Activated CD4-positive, alpha-beta T cell treated with anti-CD3 and anti-CD28 coated beads, Interleukin-2, amount 10 ng/mL, durations not matched to agents 7 days and 5 days (primary cell): Measurements from ENCODE around the gene PCDHA4. TPM values are rescaled to one million over a fixed set of nuclear protein-coding genes. Genes with fewer than 3 reads are reported as not detected.
"Not testable (repeated sequence)": the region's sequence is repeated elsewhere in the genome, so short reads cannot be mapped to it uniquely, and the experiment has no call there.

Experiments used
- CTCF ChIA-PET: fragments of 350-600 bp; sonication (Branson Sonifier 250); formaldehyde crosslinking; loops from one replicate; lab custom pipeline; 2021; ENCODE audit warnings: antibody characterized with exemption; lab: Charles Lee
- POLR2A ChIA-PET: fragments of 350-600 bp; sonication (Branson Sonifier 250); formaldehyde crosslinking; loops from one replicate; lab custom pipeline; 2021; ENCODE audit warnings: antibody characterized with exemption; lab: Charles Lee
- DNase-seq: peaks from one replicate; pipeline ENCODE4 v3.0.0-alpha.2; 2020
- H3K27ac Mint-ChIP-seq: one replicate; pipeline ENCODE4 v1.8.0; 2021; ENCODE audit warnings: mild to moderate bottlenecking, moderate library complexity, mixed read lengths
- H3K27me3 Mint-ChIP-seq: one replicate; pipeline ENCODE4 v1.8.0; 2021; ENCODE audit warnings: mixed read lengths
- H3K36me3 Mint-ChIP-seq: one replicate; pipeline ENCODE4 v1.8.0; 2021; ENCODE audit warnings: low read depth, mixed read lengths
- H3K4me1 Mint-ChIP-seq: one replicate; pipeline ENCODE4 v1.8.0; 2021; ENCODE audit warnings: mixed read lengths
- H3K4me3 Mint-ChIP-seq: one replicate; pipeline ENCODE4 v1.8.0; 2021; ENCODE audit warnings: mild to moderate bottlenecking, moderate library complexity, mixed read lengths
- H3K9me3 Mint-ChIP-seq: one replicate; pipeline ENCODE4 v1.8.0; 2021; ENCODE audit warnings: mixed read lengths
- total RNA-seq, 2 experiments: library from RNA; stranded (reverse); gene quantifications; one replicate each; pipeline ENCODE4 v1.2.3, GENCODE V29; 2021

The PCDHA4 gene
- total RNA-seq, result not detected

DNA sequence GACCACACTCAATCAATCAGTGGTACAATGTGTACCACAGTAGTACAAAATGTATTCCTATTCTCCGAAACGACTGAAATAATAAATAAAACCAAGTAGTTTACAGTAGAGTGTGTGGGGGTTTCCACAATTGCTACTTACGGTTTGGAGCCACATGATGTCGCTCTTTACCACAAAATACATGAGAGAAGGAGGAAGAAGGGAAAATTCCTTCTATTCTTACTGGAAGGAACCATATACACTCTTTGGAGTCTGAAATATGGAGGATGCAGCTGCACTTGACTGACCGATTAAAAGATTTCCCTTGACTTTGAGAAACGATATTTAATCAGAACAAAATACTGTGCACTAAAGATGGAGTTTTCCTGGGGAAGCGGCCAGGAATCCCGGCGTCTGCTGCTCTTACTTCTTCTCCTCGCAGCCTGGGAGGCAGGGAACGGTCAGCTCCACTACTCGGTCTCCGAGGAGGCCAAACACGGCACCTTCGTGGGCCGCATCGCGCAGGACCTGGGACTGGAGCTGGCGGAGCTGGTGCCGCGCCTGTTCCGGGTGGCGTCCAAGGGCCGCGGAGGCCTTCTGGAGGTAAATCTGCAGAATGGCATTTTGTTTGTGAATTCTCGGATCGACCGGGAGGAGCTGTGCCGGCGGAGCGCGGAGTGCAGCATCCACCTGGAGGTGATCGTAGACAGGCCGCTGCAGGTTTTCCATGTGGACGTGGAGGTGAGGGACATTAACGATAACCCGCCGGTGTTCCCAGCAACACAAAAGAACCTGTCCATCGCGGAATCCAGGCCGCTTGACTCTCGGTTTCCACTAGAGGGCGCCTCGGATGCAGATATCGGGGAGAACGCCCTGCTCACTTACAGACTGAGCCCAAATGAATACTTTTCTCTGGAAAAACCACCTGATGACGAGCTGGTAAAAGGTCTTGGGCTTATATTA, at the start of gene PCDHA4:
TSS of gene PCDHA4 (plus strand) at position 235 of the 942 bp plus-strand sequence.
- Mint-ChIP-seq H3K36me3 (no peaks in the 10 kb centered on the region), H3K4me1 (no peaks in the 10 kb centered on the region), H3K4me3 (no peak within 1 kb of the TSS), H3K9me3 (peaks cover 25% of the 10 kb centered on the region), H3K27ac (no peak within 1 kb of the TSS), H3K27me3 (peaks cover 2% of the 10 kb centered on the region)
- DNase-seq, result peak; percentile 20
- ChIA-PET POLR2A (no interaction called here), CTCF (interaction anchor here (1.0 to 2.6 kb wide), 2 partner anchors 12 to 14 kb away, joined by 3 to 7 read pairs; partner anchors contain the start of gene PCDHA5)

DNA sequence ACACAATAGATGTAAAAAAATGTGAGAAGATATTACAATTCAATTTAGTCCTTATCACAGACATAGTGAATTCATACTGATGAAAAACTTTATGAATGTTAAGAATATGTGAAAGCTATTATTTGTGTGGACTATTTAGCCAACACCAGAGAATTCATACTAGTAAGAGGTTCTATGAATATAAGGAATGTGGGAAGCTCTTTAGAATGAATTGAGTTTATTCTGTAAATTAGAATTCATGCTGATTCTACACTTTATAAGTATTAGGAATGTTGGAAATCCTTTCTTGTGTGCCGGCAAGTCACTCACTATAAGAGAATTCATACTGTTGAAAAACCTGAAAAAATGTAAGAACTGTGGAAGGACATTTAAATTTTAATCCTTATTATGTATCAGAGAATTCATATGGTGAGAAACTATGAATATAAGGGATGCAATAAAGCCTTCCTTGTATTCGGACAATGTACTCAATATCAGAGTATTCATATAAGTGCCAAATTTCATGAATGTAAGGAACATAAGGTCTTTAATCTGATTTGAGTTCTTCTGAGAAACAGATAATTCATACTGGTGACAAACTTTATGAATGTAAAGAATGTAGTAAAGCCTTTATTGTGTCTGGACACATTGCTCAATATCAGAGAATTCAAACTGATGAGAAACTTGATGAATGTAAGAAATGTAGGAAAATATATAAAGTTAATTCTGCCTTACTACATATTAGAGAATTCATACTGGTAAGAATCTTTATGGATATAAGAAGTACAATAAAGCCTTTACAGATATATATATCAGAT, 42.5 kb upstream of the PCDHA4 start:
- CTCF ChIA-PET, result no interaction called here
- POLR2A ChIA-PET, result no interaction called here
- DNase-seq, result no peak
- H3K4me3 Mint-ChIP-seq, result no peak overlapping the region
- no peaks in the 10 kb centered on the region for H3K4me1 Mint-ChIP-seq
- peaks cover 63% of the 10 kb centered on the region for H3K9me3 Mint-ChIP-seq
- H3K27ac Mint-ChIP-seq, result no peak overlapping the region
- H3K36me3 Mint-ChIP-seq, result peaks cover 5% of the 10 kb centered on the region
- no peaks in the 10 kb centered on the region for H3K27me3 Mint-ChIP-seq

DNA sequence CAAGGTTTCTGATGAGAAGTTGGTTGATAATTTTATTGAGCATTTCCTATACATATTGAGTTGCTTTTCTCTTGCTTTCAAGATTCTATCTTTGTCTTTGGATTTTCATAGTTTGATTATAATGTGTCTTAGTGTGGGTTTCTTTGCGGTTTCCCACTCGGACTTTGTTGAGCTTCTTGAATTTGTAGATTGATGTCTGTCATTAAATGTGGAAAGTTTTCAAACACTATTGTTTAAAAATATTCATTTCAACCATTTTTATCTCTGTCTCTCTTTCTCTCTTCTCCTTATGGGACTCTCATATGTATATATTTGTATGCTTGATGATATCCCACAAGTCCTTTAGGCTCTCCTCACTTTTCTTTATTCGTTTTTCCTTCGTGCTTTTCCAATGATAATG, 39.4 kb upstream of the PCDHA4 start:
- DNase-seq, result no peak
- Mint-ChIP-seq H3K9me3 (peaks cover 53% of the 10 kb centered on the region), H3K27me3 (no peaks in the 10 kb centered on the region), H3K4me1 (no peaks in the 10 kb centered on the region), H3K4me3 (no peak overlapping the region), H3K36me3 (peaks cover 3% of the 10 kb centered on the region), H3K27ac (no peak overlapping the region)
- POLR2A ChIA-PET, result no interaction called here
- CTCF ChIA-PET, result no interaction called here

DNA sequence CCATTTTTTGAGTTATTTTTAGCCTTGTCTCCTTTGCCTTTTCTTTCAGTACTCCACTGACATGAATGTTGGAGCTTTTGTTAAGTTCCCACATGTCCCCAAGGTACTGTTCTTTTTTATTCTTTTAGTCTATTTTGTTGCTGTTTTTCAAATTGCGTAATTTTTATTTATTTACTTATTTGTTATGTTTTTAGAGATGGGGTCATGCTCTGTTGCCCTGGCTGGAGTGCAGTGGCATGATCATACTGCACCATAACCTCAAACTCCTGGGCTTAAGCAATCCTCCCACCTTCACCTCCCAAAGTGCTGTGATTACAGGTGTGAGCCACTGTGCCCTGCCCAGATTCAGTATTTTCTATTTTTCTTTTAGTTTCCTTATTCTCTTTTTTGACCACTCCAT, 26.4 kb upstream of the PCDHA4 start:
- H3K9me3 Mint-ChIP-seq, result peaks cover 47% of the 10 kb centered on the region

DNA sequence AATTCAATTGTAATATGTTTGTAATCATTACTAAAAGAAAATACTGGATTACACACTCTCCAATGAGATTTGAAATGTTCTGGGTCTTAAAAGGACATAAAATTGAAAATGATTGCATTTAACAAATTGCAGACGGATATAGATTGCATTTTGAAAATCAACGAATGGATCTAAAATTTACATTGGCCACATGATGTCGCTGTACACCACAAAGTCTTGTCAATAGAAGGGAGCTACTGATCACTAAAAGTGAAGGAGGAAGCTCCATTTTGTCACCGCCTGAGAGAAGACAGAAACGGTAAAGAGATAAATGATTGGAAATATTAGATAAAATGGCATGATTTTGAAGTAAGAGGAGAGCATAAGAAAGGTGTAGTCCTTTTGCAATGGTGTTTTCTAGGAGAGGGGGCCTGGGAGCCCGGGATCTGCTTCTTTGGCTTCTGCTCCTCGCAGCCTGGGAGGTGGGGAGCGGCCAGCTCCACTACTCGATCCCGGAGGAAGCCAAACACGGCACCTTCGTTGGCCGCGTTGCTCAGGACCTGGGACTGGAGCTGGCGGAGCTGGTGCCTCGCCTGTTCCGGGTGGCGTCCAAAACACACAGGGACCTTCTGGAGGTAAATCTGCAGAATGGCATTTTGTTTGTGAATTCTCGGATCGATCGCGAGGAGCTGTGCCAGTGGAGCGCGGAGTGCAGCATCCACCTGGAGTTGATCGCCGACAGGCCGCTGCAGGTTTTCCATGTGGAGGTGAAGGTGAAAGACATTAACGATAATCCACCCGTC, 20.8 kb upstream of the PCDHA4 start, which contains the start of gene PCDHA1:
TSS of gene PCDHA1 (plus strand) at position 236 of the 782 bp plus-strand sequence.
- POLR2A ChIA-PET, result no interaction called here

More for the DNA sequence above, 26.4 kb upstream of the PCDHA4 start:
- Mint-ChIP-seq H3K36me3 (no peaks in the 10 kb centered on the region), H3K27ac (no peak overlapping the region), H3K4me3 (no peak overlapping the region), H3K27me3 (no peaks in the 10 kb centered on the region), H3K4me1 (no peaks in the 10 kb centered on the region)
- CTCF ChIA-PET, result no interaction called here
- POLR2A ChIA-PET, result no interaction called here
- DNase-seq, result no peak

DNA sequence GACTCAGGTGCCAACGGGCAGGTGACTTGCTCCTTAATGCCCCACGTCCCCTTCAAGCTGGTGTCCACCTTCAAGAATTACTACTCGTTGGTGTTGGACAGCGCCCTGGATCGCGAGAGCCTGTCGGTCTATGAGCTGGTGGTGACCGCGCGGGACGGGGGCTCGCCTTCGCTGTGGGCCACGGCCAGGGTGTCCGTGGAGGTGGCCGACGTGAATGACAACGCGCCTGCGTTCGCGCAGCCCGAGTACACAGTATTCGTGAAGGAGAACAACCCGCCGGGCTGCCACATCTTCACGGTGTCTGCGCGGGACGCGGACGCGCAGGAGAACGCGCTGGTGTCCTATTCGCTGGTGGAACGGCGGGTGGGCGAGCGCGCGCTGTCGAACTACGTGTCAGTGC, 19.4 kb upstream of the PCDHA4 start:
- H3K4me1 Mint-ChIP-seq, H3K27me3 Mint-ChIP-seq, H3K27ac Mint-ChIP-seq, DNase-seq, H3K36me3 Mint-ChIP-seq, H3K4me3 Mint-ChIP-seq, POLR2A ChIA-PET: not testable (repeated sequence)
- CTCF ChIA-PET, result interaction anchor here (1.0 kb wide), 1 partner anchor 8 kb away, joined by 3 read pairs; the partner anchor contains the start of gene PCDHA2
- peaks cover 27% of the 10 kb centered on the region for H3K9me3 Mint-ChIP-seq

More for the DNA sequence above, 20.8 kb upstream of the PCDHA4 start, which contains the start of gene PCDHA1:
- H3K27me3 Mint-ChIP-seq, result peaks cover 4% of the 10 kb centered on the region
- CTCF ChIA-PET, result interaction anchor here (1.0 kb wide), 1 partner anchor 9 kb away, joined by 3 read pairs; the partner anchor contains the start of gene PCDHA2
- peaks cover 1% of the 10 kb centered on the region for H3K4me1 Mint-ChIP-seq
- H3K27ac Mint-ChIP-seq, result no peak within 1 kb of the TSS
- no peak for DNase-seq
- peaks cover 31% of the 10 kb centered on the region for H3K9me3 Mint-ChIP-seq
- H3K4me3 Mint-ChIP-seq, result no peak within 1 kb of the TSS
- H3K36me3 Mint-ChIP-seq, result no peaks in the 10 kb centered on the region

DNA sequence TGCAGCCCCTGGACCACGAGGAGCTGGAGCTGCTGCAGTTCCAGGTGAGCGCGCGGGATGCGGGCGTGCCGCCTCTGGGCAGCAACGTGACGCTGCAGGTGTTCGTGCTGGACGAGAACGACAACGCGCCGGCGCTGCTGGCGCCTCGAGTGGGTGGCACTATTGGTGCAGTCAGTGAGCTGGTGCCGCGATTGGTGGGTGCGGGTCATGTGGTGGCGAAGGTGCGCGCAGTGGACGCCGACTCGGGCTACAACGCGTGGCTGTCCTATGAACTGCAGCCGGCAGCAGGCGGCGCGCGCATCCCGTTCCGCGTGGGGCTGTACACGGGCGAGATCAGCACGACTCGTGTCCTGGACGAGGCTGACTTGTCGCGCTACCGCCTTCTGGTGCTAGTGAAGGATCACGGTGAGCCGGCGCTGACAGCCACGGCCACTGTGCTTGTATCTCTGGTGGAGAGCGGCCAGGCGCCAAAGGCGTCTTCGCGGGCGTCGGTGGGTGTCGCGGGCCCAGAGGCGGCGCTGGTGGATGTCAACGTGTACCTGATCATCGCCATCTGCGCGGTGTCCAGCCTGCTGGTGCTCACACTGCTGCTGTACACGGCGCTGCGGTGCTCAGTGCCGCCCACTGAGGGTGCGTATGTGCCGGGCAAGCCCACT, 18.9 kb upstream of the PCDHA4 start:
- H3K4me1 Mint-ChIP-seq, H3K36me3 Mint-ChIP-seq, H3K27ac Mint-ChIP-seq, H3K4me3 Mint-ChIP-seq, DNase-seq, H3K27me3 Mint-ChIP-seq, POLR2A ChIA-PET, CTCF ChIA-PET: not testable (repeated sequence)
- peaks cover 24% of the 10 kb centered on the region for H3K9me3 Mint-ChIP-seq

DNA sequence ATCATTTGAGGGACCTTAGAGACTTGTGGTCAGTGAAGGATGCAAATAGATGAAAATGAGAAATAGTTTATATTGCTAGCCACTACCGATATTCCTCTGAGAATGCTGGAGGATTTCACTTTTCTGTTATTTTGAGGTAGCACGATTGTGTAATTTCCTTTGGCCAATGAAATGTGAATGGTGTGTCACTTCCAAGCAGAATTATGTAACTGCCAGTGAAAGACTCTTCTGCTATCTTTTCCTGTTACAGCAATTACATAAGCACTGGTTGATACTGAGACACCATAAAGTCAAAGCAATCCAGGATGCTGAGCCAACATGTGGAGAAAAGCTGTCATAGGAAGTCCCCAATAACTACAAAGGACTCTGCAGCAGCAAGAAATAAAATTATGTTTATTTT, 15.8 kb upstream of the PCDHA4 start:
- ChIA-PET CTCF (no interaction called here), POLR2A (no interaction called here)
- no peaks in the 10 kb centered on the region for H3K4me1 Mint-ChIP-seq
- peaks cover 34% of the 10 kb centered on the region for H3K9me3 Mint-ChIP-seq
- no peaks in the 10 kb centered on the region for H3K36me3 Mint-ChIP-seq
- DNase-seq, result no peak
- peaks cover 8% of the 10 kb centered on the region for H3K27me3 Mint-ChIP-seq
- no peak overlapping the region for H3K4me3 Mint-ChIP-seq
- H3K27ac Mint-ChIP-seq, result no peak overlapping the region

DNA sequence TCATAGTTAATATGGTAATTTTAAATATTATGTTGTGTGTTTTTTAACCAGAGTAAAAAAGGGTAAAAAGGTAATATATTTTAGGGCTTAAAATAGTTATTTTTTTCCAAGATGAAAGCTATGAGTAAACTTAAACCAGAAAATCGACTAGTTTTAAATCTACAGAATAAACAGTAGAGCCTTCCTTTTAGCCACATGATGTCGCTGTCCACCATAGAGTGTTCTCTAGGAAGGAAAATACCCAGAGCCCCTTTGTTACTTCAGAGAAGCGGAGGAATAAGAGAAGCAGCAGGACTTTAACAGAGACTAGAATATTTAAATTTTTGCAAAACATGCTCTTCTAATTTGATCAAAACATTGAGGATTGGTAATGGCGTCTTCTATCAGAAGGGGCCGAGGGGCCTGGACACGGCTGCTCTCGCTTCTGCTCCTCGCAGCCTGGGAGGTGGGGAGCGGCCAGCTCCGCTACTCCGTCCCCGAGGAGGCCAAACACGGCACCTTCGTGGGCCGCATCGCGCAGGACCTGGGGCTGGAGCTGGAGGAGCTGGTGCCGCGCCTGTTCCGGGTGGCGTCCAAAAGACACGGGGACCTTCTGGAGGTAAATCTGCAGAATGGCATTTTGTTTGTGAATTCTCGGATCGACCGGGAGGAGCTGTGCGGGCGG, 12.1 kb upstream of the PCDHA4 start, which contains the start of gene PCDHA2:
TSS of gene PCDHA2 (plus strand) at position 258 of the 664 bp plus-strand sequence.
- POLR2A ChIA-PET, result no interaction called here

DNA sequence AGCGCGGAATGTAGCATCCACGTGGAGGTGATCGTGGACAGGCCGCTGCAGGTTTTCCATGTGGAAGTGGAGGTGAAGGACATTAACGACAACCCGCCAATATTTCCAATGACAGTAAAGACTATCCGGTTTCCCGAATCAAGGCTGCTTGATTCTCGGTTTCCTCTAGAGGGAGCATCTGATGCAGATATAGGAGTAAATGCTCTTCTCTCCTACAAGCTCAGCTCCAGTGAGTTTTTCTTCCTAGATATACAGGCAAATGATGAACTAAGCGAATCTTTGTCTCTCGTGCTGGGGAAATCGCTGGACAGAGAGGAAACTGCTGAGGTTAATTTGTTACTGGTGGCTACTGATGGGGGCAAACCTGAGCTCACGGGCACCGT, 11.6 kb upstream of the PCDHA4 start:
- ChIA-PET CTCF (interaction anchor here (1.2 kb wide), 1 partner anchor 9 kb away, joined by 3 read pairs; no protein-coding TSS in a partner anchor), POLR2A (no interaction called here)
- DNase-seq, result no peak
- H3K27ac Mint-ChIP-seq, result no peak overlapping the region
- H3K4me3 Mint-ChIP-seq, result no peak overlapping the region
- peaks cover 5% of the 10 kb centered on the region for H3K27me3 Mint-ChIP-seq
- no peaks in the 10 kb centered on the region for H3K4me1 Mint-ChIP-seq
- no peaks in the 10 kb centered on the region for H3K36me3 Mint-ChIP-seq
- H3K9me3 Mint-ChIP-seq, result peaks cover 28% of the 10 kb centered on the region

More for the DNA sequence above, 12.1 kb upstream of the PCDHA4 start, which contains the start of gene PCDHA2:
- H3K9me3 Mint-ChIP-seq, result peaks cover 27% of the 10 kb centered on the region
- H3K4me3 Mint-ChIP-seq, result no peak within 1 kb of the TSS
- CTCF ChIA-PET, result interaction anchor here (1.2 kb wide), 1 partner anchor 8 kb away, joined by 3 read pairs; no protein-coding TSS in a partner anchor
- DNase-seq, result no peak
- no peaks in the 10 kb centered on the region for H3K4me1 Mint-ChIP-seq
- no peak within 1 kb of the TSS for H3K27ac Mint-ChIP-seq
- no peaks in the 10 kb centered on the region for H3K36me3 Mint-ChIP-seq
- peaks cover 4% of the 10 kb centered on the region for H3K27me3 Mint-ChIP-seq

DNA sequence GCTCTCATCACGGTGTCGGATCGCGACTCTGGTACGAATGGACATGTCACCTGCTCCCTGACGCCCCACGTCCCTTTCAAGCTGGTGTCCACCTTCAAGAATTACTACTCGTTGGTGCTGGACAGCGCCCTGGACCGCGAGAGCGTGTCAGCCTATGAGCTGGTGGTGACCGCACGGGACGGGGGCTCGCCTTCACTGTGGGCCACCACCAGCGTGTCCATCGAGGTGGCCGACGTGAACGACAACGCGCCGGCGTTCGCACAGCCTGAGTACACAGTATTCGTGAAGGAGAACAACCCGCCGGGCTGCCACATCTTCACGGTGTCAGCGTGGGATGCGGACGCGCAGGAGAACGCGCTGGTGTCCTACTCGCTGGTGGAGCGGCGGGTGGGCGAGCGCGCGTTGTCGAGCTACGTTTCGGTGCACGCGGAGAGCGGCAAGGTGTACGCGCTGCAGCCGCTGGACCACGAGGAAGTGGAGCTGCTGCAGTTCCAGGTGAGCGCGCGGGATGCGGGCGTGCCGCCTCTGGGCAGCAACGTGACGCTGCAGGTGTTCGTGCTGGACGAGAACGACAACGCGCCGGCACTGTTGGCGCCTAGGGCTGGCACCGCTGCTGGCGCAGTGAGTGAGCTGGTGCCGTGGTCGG, 10.7 kb upstream of the PCDHA4 start:
- H3K27me3 Mint-ChIP-seq, H3K4me3 Mint-ChIP-seq, CTCF ChIA-PET, H3K27ac Mint-ChIP-seq, H3K36me3 Mint-ChIP-seq, POLR2A ChIA-PET, DNase-seq, H3K4me1 Mint-ChIP-seq: not testable (repeated sequence)
- H3K9me3 Mint-ChIP-seq, result peaks cover 28% of the 10 kb centered on the region
